Neural cell (in vitro differentiated cells): ENCODE results near the gene WDR91. TPM values are rescaled to one million over a fixed set of nuclear protein-coding genes. Genes with fewer than 3 reads are reported as not detected.

Source experiments
- H2AFZ ChIP-seq: fragments of 200-600, 300-800 bp; sonication (generic), shearing (Covaris generic); 2 replicates; pipeline ENCODE4 v1.6.0; 2014; ENCODE audit warnings: low read depth, mild to moderate bottlenecking, antibody characterized with exemption, low read length, moderate library complexity
- H3F3A ChIP-seq: fragments of 200-600 bp; shearing (Covaris generic); 2 replicates; pipeline ENCODE4 v1.6.1; 2016; ENCODE audit warnings: mild to moderate bottlenecking, moderate library complexity, mixed read lengths, antibody characterized with exemption, low read length; ENCODE audit not compliant: insufficient read depth, poor library complexity, severe bottlenecking
- H3K27ac ChIP-seq: fragments of 200-600, 300-800 bp; sonication (generic), shearing (Covaris generic); 2 replicates; pipeline ENCODE4 v1.5.1; 2014; ENCODE audit warnings: mild to moderate bottlenecking, low read length, moderate library complexity
- H3K27me3 ChIP-seq: fragments of 300-800, 200-600 bp; sonication (generic), shearing (Covaris generic); 2 replicates; pipeline ENCODE4 v1.6.0; 2014; ENCODE audit warnings: mild to moderate bottlenecking, low read depth, low read length, moderate library complexity; ENCODE audit not compliant: insufficient read depth
- H3K36me3 ChIP-seq: fragments of 300-800, 200-600 bp; sonication (generic), shearing (Covaris generic); 2 replicates; pipeline ENCODE4 v1.5.1; 2014; ENCODE audit warnings: mild to moderate bottlenecking, antibody characterized with exemption, low read length, moderate library complexity; ENCODE audit not compliant: insufficient read depth
- H3K4me2 ChIP-seq: fragments of 300-800, 200-600 bp; sonication (generic), shearing (Covaris generic); 2 replicates; pipeline ENCODE4 v1.6.0; 2014; ENCODE audit warnings: mild to moderate bottlenecking, low read length
- H3K4me3 ChIP-seq: fragments of 300-800, 200-600 bp; sonication (generic), shearing (Covaris generic); 2 replicates; pipeline ENCODE4 v1.5.1; 2014; ENCODE audit warnings: mild to moderate bottlenecking, low read length, moderate library complexity
- H3K79me2 ChIP-seq: fragments of 200-600 bp; shearing (Covaris generic); replicated peaks from 2 replicates; pipeline ENCODE4 v1.6.0; 2014; ENCODE audit warnings: mild to moderate bottlenecking, low read length, moderate library complexity; ENCODE audit not compliant: insufficient read depth
- H3K9ac ChIP-seq: fragments of 300-800, 200-600 bp; sonication (generic), shearing (Covaris generic); 2 replicates; pipeline ENCODE4 v1.6.1; 2016; ENCODE audit warnings: mild to moderate bottlenecking, low read length, mixed read lengths
- H3K9me2 ChIP-seq: fragments of 200-600 bp; shearing (Covaris generic); 2 replicates; pipeline ENCODE4 v1.6.1; 2016; ENCODE audit warnings: mild to moderate bottlenecking, low read length, mixed read lengths; ENCODE audit not compliant: insufficient read depth
- H3K9me3 ChIP-seq: fragments of 200-600, 300-800 bp; sonication (generic), shearing (Covaris generic); 2 replicates; pipeline ENCODE4 v1.6.1; 2016; ENCODE audit warnings: mild to moderate bottlenecking, mixed run types, low read length, moderate library complexity, mixed read lengths
- H4K20me1 ChIP-seq: fragments of 200-600 bp; shearing (Covaris generic); 2 replicates; pipeline ENCODE4 v1.6.1; 2016; ENCODE audit warnings: mild to moderate bottlenecking, mixed run types; ENCODE audit not compliant: insufficient read depth
- EP300 ChIP-seq: fragments of 450-650 bp; conservative IDR thresholded peaks from 2 replicates; pipeline ENCODE4 v1.6.1; 2014; ENCODE audit warnings: antibody characterized with exemption, mild to moderate bottlenecking, moderate library complexity; ENCODE audit not compliant: poor library complexity, severe bottlenecking
- EZH2 ChIP-seq: fragments of 200-600, 300-800 bp; shearing (Covaris generic), sonication (generic); IDR thresholded peaks from 2 replicates; pipeline ENCODE4 v1.6.1; 2014; ENCODE audit warnings: antibody characterized with exemption, low read length, borderline replicate concordance, mild to moderate bottlenecking; ENCODE audit not compliant: insufficient read depth, poor library complexity, severe bottlenecking
- MXI1 ChIP-seq: fragments of 450-650 bp; conservative IDR thresholded peaks from 2 replicates; pipeline ENCODE4 v1.6.1; 2014; ENCODE audit warnings: antibody characterized with exemption, mild to moderate bottlenecking; ENCODE audit not compliant: poor library complexity, severe bottlenecking
- POLR2AphosphoS5 ChIP-seq: IDR thresholded peaks from 2 replicates; pipeline ENCODE4 v1.6.1; 2012
- RAD21 ChIP-seq: fragments of 450-650 bp; conservative IDR thresholded peaks from 2 replicates; pipeline ENCODE4 v1.6.1; 2014; ENCODE audit warnings: antibody characterized with exemption, mild to moderate bottlenecking, moderate library complexity
- REST ChIP-seq: IDR thresholded peaks from 2 replicates; pipeline ENCODE4 v1.6.1; 2012; ENCODE audit warnings: borderline replicate concordance
- SMC3 ChIP-seq: fragments of 450-650 bp; conservative IDR thresholded peaks from 2 replicates; pipeline ENCODE4 v1.6.1; 2014; ENCODE audit warnings: antibody characterized with exemption, mild to moderate bottlenecking, moderate library complexity; ENCODE audit not compliant: poor library complexity
- TAF1 ChIP-seq: IDR thresholded peaks from 2 replicates; pipeline ENCODE4 v1.6.1; 2012; ENCODE audit warnings: low read depth
- polyA plus RNA-seq: library from polyadenylated mRNA; depleted of rRNA; stranded (reverse); fragments of >200 nt; gene quantifications from 2 replicates; pipeline ENCODE4 v1.2.3, GENCODE V29; 2014
- TF ChIP-seq, protein P1 (sequence below): fragments of 450-650 bp; IDR thresholded peaks from 2 replicates; pipeline ENCODE4 v1.5.1; 2014; ENCODE audit warnings: antibody characterized with exemption, mild to moderate bottlenecking, moderate library complexity; ENCODE audit not compliant: poor library complexity, severe bottlenecking

The WDR91 gene
- polyA plus RNA-seq, 1 donor from 2014 or later: 17.7 TPM

DNA sequence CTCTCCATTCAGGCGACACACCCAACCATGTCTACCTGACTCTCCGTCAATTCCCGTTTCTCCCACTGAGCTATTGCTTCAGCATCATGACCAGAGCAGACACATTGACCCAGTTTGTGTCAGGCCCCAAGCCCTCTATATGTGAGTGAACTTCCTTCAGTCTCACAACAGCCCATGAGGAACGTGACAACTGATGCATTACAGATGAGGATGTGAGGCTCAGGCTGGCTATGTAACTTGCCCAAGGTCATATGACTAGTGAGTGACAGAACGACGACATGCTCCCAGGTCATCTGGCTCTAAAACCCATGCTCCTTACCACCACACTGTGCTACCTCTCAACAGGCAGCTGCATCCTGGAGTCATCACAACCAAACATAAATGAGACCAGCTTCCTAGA lies 59.8 kb downstream of the WDR91 start:
- TF ChIP-seq MXI1 (no peak), POLR2AphosphoS5 (no peak), EP300 (no peak), RAD21 (no peak), EZH2 (no peak), SMC3 (no peak), REST (no peak), TAF1 (no peak)
- TF ChIP-seq, protein P1, sequence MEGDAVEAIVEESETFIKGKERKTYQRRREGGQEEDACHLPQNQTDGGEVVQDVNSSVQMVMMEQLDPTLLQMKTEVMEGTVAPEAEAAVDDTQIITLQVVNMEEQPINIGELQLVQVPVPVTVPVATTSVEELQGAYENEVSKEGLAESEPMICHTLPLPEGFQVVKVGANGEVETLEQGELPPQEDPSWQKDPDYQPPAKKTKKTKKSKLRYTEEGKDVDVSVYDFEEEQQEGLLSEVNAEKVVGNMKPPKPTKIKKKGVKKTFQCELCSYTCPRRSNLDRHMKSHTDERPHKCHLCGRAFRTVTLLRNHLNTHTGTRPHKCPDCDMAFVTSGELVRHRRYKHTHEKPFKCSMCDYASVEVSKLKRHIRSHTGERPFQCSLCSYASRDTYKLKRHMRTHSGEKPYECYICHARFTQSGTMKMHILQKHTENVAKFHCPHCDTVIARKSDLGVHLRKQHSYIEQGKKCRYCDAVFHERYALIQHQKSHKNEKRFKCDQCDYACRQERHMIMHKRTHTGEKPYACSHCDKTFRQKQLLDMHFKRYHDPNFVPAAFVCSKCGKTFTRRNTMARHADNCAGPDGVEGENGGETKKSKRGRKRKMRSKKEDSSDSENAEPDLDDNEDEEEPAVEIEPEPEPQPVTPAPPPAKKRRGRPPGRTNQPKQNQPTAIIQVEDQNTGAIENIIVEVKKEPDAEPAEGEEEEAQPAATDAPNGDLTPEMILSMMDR: no peak
- no peaks in the 10 kb centered on the region for H3K27me3 ChIP-seq
- no peaks in the 10 kb centered on the region for H4K20me1 ChIP-seq
- H3K9me2 ChIP-seq: no peaks in the 10 kb centered on the region
- no peak overlapping the region for H2AFZ ChIP-seq
- no peaks in the 10 kb centered on the region for H3K79me2 ChIP-seq
- H3K9me3 ChIP-seq: no peaks in the 10 kb centered on the region
- no peak overlapping the region for H3K27ac ChIP-seq
- no peaks in the 10 kb centered on the region for H3K36me3 ChIP-seq
- H3K9ac ChIP-seq: no peak overlapping the region
- H3K4me2 ChIP-seq: no peak overlapping the region
- no peak overlapping the region for H3K4me3 ChIP-seq
- H3F3A ChIP-seq: no peaks in the 10 kb centered on the region

DNA sequence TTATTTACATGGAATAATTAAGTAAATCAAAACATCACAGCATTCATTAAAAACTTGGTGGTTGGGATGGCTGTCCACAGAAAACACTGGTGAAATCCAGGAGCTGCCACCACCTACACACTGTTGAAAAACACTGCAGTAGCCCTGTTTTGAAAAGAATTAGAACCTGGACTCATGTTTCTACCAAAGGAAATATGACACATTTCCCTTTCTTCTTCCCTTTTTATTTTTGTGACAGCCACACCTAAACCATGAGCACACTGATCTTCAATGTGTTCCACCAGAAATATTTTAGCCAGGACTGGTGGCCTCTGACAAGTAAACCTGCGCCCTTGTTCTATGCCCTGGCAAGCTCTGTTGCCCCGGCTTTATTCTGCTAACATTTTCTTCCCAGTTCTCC lies 60.2 kb downstream of the WDR91 start:
- H4K20me1 ChIP-seq: no peaks in the 10 kb centered on the region
- H3K27me3 ChIP-seq: no peaks in the 10 kb centered on the region
- no peak overlapping the region for H3K4me2 ChIP-seq
- no peak overlapping the region for H3K4me3 ChIP-seq
- no peak overlapping the region for H3K9ac ChIP-seq
- no peaks in the 10 kb centered on the region for H3K9me2 ChIP-seq
- H3K9me3 ChIP-seq: no peaks in the 10 kb centered on the region
- no peaks in the 10 kb centered on the region for H3F3A ChIP-seq
- H2AFZ ChIP-seq: no peak overlapping the region
- no peaks in the 10 kb centered on the region for H3K36me3 ChIP-seq
- no peak for TF ChIP-seq POLR2AphosphoS5
- TF ChIP-seq MXI1: no peak
- TF ChIP-seq RAD21: no peak
- TF ChIP-seq, protein P1: no peak
- no peak for TF ChIP-seq EP300
- no peak for TF ChIP-seq REST
- no peak for TF ChIP-seq EZH2
- no peak for TF ChIP-seq SMC3
- TF ChIP-seq TAF1: no peak
- H3K27ac ChIP-seq: no peak overlapping the region
- no peaks in the 10 kb centered on the region for H3K79me2 ChIP-seq
